ENCODE data around the gene FRAT1.

- TF ChIP-seq CTCF (IDR thresholded peaks at IDR 0.05 in 2 of 3, conservative IDR thresholded peaks at IDR 0.05 in 1 of 3; ENCODE audit: borderline replicate concordance in 1 of 3, insufficient read depth in 1 of 3, low read depth in 2 of 3, low read length in 2 of 3) (no peak), RAD21 (IDR thresholded peaks at IDR 0.05; ENCODE audit: low read depth) (no peak)
Observed at GRCh38 chr10:97334370-97335175, 15.5 kb downstream of the FRAT1 start, which contains the start of gene FRAT2.

Data from HCT116 (cell line).